VCaP (cell line): ENCODE data around the gene EOLA2.
"Not testable (repeated sequence)": the region's sequence is repeated elsewhere in the genome, so short reads cannot be mapped to it uniquely, and the experiment has no call there.

Source experiments
- H3K27ac ChIP-seq: fragments of 450-650 bp; 2 replicates; pipeline ENCODE4 v1.5.1; 2017
- TF ChIP-seq, protein P1 (sequence below): fragments of 450-650 bp; conservative IDR thresholded peaks from 2 replicates; pipeline ENCODE4 v1.5.1; 2017; ENCODE audit warnings: mild to moderate bottlenecking, moderate library complexity

Gene EOLA2

DNA sequence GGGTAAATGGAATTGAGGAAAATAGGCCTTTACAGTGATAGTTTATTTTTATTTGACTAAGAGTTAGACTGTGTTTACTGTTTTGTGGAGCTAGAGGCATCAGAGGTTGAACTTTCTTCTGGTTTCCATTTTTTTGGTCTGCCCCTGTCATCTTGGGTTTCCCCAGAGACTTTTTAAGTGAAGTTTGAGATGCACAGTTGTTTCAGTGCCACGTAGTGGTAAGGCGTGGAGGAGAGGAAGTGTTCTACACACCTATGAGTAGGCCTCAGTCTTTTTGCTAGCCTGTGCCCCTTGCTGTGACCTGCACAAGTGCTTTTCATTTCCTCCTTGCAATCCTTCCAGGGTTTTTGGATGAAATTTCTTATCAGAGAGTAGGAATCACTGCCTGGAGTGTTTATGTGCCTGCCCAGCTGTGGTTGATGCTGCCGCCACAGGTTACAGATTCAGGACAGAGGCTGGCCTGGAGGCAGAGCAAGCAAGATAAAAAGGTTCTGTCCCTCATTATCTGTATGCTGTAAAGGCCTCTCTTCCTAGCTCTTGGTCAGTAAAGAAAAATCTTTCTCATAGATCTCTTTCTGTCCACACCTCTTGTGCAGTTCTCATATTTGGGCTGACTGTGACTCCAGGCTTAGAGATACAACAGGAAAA lies 21.4 kb downstream of the EOLA2 start:
- no peak overlapping the region for H3K27ac ChIP-seq
- TF ChIP-seq, protein P1, sequence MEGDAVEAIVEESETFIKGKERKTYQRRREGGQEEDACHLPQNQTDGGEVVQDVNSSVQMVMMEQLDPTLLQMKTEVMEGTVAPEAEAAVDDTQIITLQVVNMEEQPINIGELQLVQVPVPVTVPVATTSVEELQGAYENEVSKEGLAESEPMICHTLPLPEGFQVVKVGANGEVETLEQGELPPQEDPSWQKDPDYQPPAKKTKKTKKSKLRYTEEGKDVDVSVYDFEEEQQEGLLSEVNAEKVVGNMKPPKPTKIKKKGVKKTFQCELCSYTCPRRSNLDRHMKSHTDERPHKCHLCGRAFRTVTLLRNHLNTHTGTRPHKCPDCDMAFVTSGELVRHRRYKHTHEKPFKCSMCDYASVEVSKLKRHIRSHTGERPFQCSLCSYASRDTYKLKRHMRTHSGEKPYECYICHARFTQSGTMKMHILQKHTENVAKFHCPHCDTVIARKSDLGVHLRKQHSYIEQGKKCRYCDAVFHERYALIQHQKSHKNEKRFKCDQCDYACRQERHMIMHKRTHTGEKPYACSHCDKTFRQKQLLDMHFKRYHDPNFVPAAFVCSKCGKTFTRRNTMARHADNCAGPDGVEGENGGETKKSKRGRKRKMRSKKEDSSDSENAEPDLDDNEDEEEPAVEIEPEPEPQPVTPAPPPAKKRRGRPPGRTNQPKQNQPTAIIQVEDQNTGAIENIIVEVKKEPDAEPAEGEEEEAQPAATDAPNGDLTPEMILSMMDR: no peak

DNA sequence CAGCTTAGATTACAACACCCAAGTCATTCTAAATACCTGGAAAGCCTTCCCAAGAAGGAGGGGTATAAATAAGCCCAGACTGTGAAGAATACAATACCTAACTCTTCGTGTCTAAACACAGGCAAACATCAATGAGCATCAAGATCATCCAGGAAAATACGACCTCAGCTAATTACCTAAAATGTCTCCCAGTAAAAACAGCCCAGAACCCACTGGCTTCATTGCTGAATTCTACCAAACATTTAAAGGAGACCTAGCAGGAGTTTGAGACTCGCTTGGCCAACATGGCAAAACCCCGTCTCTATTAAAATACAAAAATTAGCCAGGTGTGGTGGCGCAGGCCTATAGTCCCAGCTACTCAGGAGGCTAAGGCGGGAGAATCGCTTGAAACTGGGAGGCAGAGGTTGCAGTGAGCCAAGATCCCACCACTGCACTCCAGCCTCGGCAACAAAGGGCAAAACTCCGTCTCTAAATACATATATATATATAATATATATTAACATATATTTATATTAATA lies 28.1 kb downstream of the EOLA2 start:
- TF ChIP-seq, protein P1: no peak
- no peak overlapping the region for H3K27ac ChIP-seq

DNA sequence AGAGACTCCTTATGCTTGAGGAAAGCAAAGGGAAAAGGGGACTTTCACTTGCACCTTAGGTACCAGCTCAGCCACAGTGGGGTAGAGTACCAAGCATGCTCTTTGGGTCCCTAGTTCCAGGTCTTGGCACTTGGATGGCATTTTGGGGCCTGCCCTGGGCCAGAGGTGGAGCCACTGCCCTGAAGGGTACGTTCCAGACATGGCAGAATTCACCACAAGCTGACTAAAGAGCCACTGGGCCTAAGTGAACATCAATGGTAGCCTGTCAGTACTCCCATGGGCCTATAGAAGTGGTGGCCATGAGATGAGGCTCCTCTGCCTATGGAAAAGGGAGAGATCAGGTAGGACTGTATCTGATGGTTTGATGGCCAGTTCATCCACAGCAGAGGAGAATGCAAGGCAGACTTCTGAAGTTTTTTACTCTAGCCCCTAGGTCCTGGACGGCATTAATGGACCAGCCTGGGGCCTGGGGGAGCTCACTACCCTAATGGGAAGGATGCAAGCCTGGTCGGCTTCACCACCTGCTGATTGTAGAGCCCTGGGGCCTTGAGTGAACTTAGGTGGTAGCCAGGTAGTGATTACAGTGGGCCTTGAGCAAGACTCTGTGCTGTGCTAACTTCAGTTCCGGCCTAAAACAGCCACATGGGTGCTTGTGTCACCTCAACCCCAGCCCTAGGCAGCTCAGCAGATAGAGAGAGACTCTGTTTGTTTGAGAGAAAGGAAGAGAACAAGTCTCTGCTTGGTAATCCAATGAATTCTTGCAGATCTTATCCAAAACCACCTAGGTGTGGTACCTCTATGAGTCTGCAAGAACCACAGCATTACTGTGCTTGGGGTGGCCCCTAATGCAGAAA lies 28.7 kb downstream of the EOLA2 start:
- no peak overlapping the region for H3K27ac ChIP-seq
- TF ChIP-seq, protein P1: no peak

DNA sequence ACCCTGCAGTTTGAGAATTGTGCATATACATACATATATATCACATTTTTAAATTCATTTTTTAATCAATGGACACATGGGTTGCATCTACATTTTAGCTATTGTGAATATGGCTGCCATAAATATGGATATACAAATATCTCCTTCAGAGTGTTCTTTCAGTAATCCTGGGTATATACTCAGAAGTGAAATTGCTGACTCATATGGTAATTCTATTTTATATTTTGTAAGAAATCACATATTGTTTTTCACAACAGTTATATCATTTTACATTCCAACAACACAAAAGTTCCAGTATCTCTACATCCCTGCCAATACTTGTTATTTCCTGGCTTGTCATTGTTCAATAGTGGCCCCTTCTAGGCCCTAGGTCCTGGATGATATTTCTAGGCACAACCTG lies 29.6 kb downstream of the EOLA2 start:
- H3K27ac ChIP-seq: no peak overlapping the region
- TF ChIP-seq, protein P1: no peak

DNA sequence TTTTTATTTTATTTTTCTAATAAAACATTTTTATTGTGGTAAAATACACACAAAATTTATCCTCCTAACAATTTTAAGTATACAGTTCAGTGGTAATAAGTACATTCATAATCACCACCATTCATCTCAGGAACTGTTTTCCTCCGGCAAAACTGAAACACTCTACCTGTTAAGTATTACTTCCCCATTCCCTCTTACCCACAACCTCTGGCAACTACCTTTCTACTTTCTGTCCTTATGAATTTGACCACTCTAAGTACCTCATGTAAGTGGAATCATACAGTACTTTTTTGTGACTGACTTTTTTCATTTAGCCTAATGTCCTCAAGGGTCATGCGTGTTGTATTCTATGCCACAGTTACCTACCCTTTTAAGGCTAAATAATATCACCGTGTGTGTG lies 30.0 kb downstream of the EOLA2 start:
- no peak overlapping the region for H3K27ac ChIP-seq
- TF ChIP-seq, protein P1: no peak

DNA sequence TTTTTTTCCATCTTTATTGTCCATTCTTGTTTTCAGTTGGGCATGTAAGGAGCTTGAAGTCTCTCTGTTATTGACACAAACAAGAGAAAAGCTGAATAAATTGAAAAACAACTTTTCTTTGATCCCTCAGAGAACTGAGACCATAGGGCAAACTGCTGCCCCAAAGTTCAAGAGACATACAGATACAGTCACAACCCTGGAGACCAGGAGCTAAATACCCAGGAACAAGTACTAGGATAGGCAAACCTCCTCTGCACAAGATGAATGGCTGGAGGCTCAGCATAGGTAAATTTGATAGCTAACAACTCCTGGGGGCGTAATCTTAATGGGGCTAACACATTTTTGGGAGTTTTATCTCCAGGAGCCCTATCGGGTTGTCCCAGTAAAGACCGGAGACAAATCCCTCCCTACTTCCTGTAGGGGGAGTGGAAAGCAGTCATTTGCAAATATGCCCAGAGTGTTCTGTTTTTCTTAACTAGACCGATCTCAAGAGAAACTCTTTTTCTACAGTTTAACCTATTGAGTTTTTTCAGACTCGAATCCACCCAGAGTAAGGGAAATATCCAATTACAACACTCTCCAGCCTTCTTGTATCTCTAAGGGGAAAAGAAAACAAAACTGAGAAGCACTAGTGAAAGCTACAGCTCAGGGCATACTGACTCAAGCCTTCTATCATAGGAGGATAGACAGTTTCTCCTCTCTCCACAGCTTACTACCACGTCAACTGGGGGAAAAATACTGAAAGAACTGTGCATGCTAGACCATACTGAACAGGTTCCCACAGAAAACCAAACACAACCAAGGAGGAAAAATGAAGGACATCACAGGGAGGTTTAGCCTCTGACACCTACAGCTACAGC lies 34.2 kb downstream of the EOLA2 start:
- H3K27ac ChIP-seq: no peak overlapping the region
- TF ChIP-seq, protein P1: no peak

DNA sequence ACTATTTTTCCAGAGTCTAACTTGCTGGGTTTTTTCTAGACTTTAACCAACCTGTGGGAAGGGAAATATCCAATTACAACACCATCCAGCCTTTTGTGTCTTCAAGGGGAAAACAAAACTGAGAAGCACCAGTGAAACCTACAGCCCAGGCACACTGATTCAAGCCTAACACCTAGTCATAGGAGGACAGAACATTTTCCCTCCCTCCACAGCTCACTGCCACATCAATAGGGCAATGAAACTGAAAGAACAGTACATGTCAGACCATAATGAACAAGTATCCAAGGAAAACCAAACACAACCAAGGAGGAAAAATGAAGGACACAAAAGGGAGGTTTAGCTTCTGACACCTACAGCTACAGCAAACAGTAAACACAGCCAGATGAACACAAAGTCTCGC lies 39.7 kb downstream of the EOLA2 start:
- TF ChIP-seq, protein P1: no peak
- no peak overlapping the region for H3K27ac ChIP-seq

DNA sequence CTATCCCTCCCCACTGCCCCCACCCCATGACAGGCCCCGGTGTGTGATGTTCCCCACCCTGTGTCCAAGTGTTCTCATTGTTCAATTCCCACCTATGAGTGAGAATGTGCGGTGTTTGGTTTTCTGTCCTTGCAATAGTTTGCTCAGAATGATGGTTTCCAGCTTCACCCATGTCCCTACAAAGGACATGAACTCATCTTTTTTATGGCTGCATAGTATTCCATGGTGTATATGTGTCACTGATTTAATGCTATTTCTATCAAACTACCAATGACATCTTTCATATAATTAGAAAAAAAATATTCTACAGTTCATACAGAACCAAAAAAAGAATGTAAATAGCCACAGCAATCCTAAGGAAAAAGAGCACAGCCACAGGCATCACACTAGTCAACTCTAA lies 47.5 kb downstream of the EOLA2 start:
- H3K27ac ChIP-seq: not testable (repeated sequence)
